IMR-90 (cell line): Measurements from ENCODE around the gene FRMD1. TPM values are rescaled to one million over a fixed set of nuclear protein-coding genes. Genes with fewer than 3 reads are reported as not detected.

ENCODE experiments used
- ATAC-seq: fragments of 200-7000 bp; cut with Tn5 transposase; 2 replicates; pipeline ENCODE4 v1.9.1; 2020; ENCODE audit warnings: low read depth, mild to moderate bottlenecking, moderate library complexity
- BruUV-seq: library from RNA; stranded (reverse); fragments of 400-500 nt; replicated peaks from 2 replicates; lab custom pipeline; 2021; lab: Mats Ljungman, UMichigan
- CTCF ChIA-PET: fragments of 300-600 bp; formaldehyde crosslinking; extraction: SDS; loops from one replicate; lab custom pipeline; 2021; ENCODE audit warnings: antibody characterized with exemption; lab: Yijun Ruan, JAX
- POLR2A ChIA-PET: fragments of 300-600 bp; sonication (Branson Sonifier 250); formaldehyde crosslinking; loops from one replicate; lab custom pipeline; 2022; ENCODE audit warnings: antibody characterized with exemption; ENCODE audit not compliant: unreplicated experiment; lab: Charles Lee
- DNase-seq: peaks from one replicate; pipeline ENCODE4 v3.0.0; 2013
- H2AFZ ChIP-seq: replicated peaks from 2 replicates; pipeline ENCODE3; 2013; ENCODE audit warnings: low read length, mild to moderate bottlenecking; ENCODE audit not compliant: poor library complexity
- H2AK5ac ChIP-seq: 2 replicates; pipeline ENCODE4 v1.6.1; 2013; ENCODE audit warnings: low read depth, low read length, inconsistent platforms
- H2AK9ac ChIP-seq: replicated peaks from 2 replicates; pipeline ENCODE3; 2013; ENCODE audit warnings: mild to moderate bottlenecking, low read depth, low read length, moderate library complexity; ENCODE audit not compliant: poor library complexity
- H2BK120ac ChIP-seq: 2 replicates; pipeline ENCODE4 v1.6.1; 2013; ENCODE audit warnings: low read depth, low read length, inconsistent platforms
- H2BK15ac ChIP-seq: 3 replicates; pipeline ENCODE4 v1.6.1; 2013; ENCODE audit warnings: low read depth, low read length, inconsistent platforms
- H2BK20ac ChIP-seq: 2 replicates; pipeline ENCODE4 v1.6.1; 2013; ENCODE audit warnings: low read depth, mild to moderate bottlenecking, inconsistent platforms, low read length, moderate library complexity
- H2BK5ac ChIP-seq: 2 replicates; pipeline ENCODE4 v1.6.1; 2013; ENCODE audit warnings: mild to moderate bottlenecking, low read depth, low read length, inconsistent platforms; ENCODE audit not compliant: poor library complexity, severe bottlenecking
- H3K14ac ChIP-seq: replicated peaks from 2 replicates; pipeline ENCODE4 v1.6.1; 2013; ENCODE audit warnings: low read depth, low read length, inconsistent platforms
- H3K18ac ChIP-seq: 2 replicates; pipeline ENCODE4 v1.6.1; 2013; ENCODE audit warnings: low read depth, low read length, control low read depth
- H3K23ac ChIP-seq: 2 replicates; pipeline ENCODE4 v1.6.1; 2013; ENCODE audit warnings: low read depth, low read length, inconsistent platforms
- H3K27ac ChIP-seq: 2 replicates; pipeline ENCODE4 v1.5.1; 2013; ENCODE audit warnings: mild to moderate bottlenecking, control low read depth, low read length; ENCODE audit not compliant: insufficient read depth
- H3K27me3 ChIP-seq: 2 replicates; pipeline ENCODE4 v1.6.1; 2013; ENCODE audit warnings: low read length; ENCODE audit not compliant: control insufficient read depth, insufficient read depth
- H3K36me3 ChIP-seq: 2 replicates; pipeline ENCODE4 v1.6.1; 2013; ENCODE audit warnings: low read length, mixed read lengths; ENCODE audit not compliant: control insufficient read depth, insufficient read depth
- H3K4ac ChIP-seq: 2 replicates; pipeline ENCODE4 v1.6.1; 2013; ENCODE audit warnings: low read depth, low read length, inconsistent platforms
- H3K4me1 ChIP-seq: 2 replicates; pipeline ENCODE4 v1.6.1; 2013; ENCODE audit warnings: low read length, mixed read lengths; ENCODE audit not compliant: control insufficient read depth, insufficient read depth
- H3K4me2 ChIP-seq: 2 replicates; pipeline ENCODE4 v1.6.1; 2013; ENCODE audit warnings: low read depth, mild to moderate bottlenecking, control low read depth, low read length, moderate library complexity
- H3K4me3 ChIP-seq: 2 replicates; pipeline ENCODE4 v1.5.1; 2013; ENCODE audit warnings: low read depth, mild to moderate bottlenecking, control low read depth, low read length, moderate library complexity; ENCODE audit not compliant: insufficient read depth
- H3K56ac ChIP-seq: 2 replicates; pipeline ENCODE4 v1.6.1; 2013; ENCODE audit warnings: low read length, inconsistent platforms; ENCODE audit not compliant: insufficient read depth; ENCODE audit errors: extremely low read depth
- H3K79me1 ChIP-seq, 2 experiments: 2 replicates each; pipeline ENCODE4 v1.6.1; 2013; ENCODE audit warnings: low read length in 2 of 2, inconsistent platforms in 1 of 2, low read depth in 1 of 2
- H3K9ac ChIP-seq: 2 replicates; pipeline ENCODE4 v1.6.1; 2013; ENCODE audit warnings: low read depth, low read length, control low read depth
- H3K9me1 ChIP-seq: 2 replicates; pipeline ENCODE4 v1.6.1; 2013; ENCODE audit warnings: low read length, inconsistent platforms; ENCODE audit not compliant: insufficient read depth
- H3K9me3 ChIP-seq: 2 replicates; pipeline ENCODE4 v1.6.1; 2013; ENCODE audit warnings: low read length; ENCODE audit not compliant: control insufficient read depth, insufficient read depth
- H4K20me1 ChIP-seq: 2 replicates; pipeline ENCODE4 v1.6.1; 2013; ENCODE audit warnings: low read length, inconsistent platforms; ENCODE audit not compliant: insufficient read depth
- H4K5ac ChIP-seq: 2 replicates; pipeline ENCODE4 v1.6.1; 2013; ENCODE audit warnings: mild to moderate bottlenecking, low read depth, low read length, control low read depth
- H4K8ac ChIP-seq, 2 experiments: 2 replicates each; pipeline ENCODE4 v1.6.1; 2013; ENCODE audit warnings: low read depth in 2 of 2, low read length in 2 of 2, control low read depth in 1 of 2, inconsistent platforms in 1 of 2
- H4K91ac ChIP-seq: 2 replicates; pipeline ENCODE4 v1.6.1; 2013; ENCODE audit warnings: low read depth, low read length, inconsistent platforms; ENCODE audit not compliant: insufficient read depth
- BHLHE40 ChIP-seq: fragments of 150-350 bp; IDR thresholded peaks from 2 replicates; pipeline ENCODE4 v1.6.1; 2016; ENCODE audit warnings: mild to moderate bottlenecking, low read depth, low read length
- CEBPB ChIP-seq: IDR thresholded peaks from 2 replicates; pipeline ENCODE4 v1.6.1; 2012; ENCODE audit warnings: low read depth, low read length, improper control_type of control experiment
- CHD1 ChIP-seq: IDR thresholded peaks from 2 replicates; pipeline ENCODE4 v1.6.1; 2012; ENCODE audit warnings: low read depth, low read length, improper control_type of control experiment
- CTCF ChIP-seq: conservative IDR thresholded peaks from 2 replicates; pipeline ENCODE4 v1.5.1; 2012; ENCODE audit warnings: mild to moderate bottlenecking, low read depth, low read length, improper control_type of control experiment
- ELK1 ChIP-seq: fragments of 150-350 bp; IDR thresholded peaks from 2 replicates; pipeline ENCODE4 v1.6.1; 2016; ENCODE audit warnings: low read depth, mild to moderate bottlenecking, low read length, moderate library complexity, borderline replicate concordance
- FOS ChIP-seq: fragments of 150-350 bp; IDR thresholded peaks from 2 replicates; pipeline ENCODE4 v1.6.1; 2016; ENCODE audit warnings: low read depth, low read length
- MAFK ChIP-seq: IDR thresholded peaks from 2 replicates; pipeline ENCODE4 v1.6.1; 2012; ENCODE audit warnings: low read depth, low read length, improper control_type of control experiment
- MAZ ChIP-seq: IDR thresholded peaks from 2 replicates; pipeline ENCODE4 v1.6.1; 2012; ENCODE audit warnings: low read depth, mild to moderate bottlenecking, low read length, improper control_type of control experiment, moderate library complexity, borderline replicate concordance
- MXI1 ChIP-seq: IDR thresholded peaks from 2 replicates; pipeline ENCODE4 v1.6.1; 2012; ENCODE audit warnings: low read depth, mild to moderate bottlenecking, low read length, moderate library complexity, borderline replicate concordance
- NFE2L2 ChIP-seq: fragments of 150-350 bp; IDR thresholded peaks from 2 replicates; pipeline ENCODE4 v1.6.1; 2016; ENCODE audit warnings: low read depth, mild to moderate bottlenecking, low read length
- RAD21 ChIP-seq: IDR thresholded peaks from 2 replicates; pipeline ENCODE4 v1.6.1; 2012; ENCODE audit warnings: low read length, improper control_type of control experiment
- RCOR1 ChIP-seq: IDR thresholded peaks from 2 replicates; pipeline ENCODE4 v1.6.1; 2012; ENCODE audit warnings: mild to moderate bottlenecking, low read length, improper control_type of control experiment; ENCODE audit not compliant: insufficient replicate concordance
- RFX5 ChIP-seq: IDR thresholded peaks from 2 replicates; pipeline ENCODE4 v1.8.0; 2012; ENCODE audit warnings: low read depth, mild to moderate bottlenecking, low read length, moderate library complexity
- USF2 ChIP-seq: fragments of 150-350 bp; IDR thresholded peaks from 2 replicates; pipeline ENCODE4 v1.6.1; 2017; ENCODE audit warnings: mild to moderate bottlenecking, antibody characterized with exemption, low read length, low read depth
- WGBS, 2 experiments: methylation state at CpG; one replicate each; pipeline versions ENCODE4 v1.1.5 to v1.1.7; 2013; ENCODE audit warnings: missing lambda C conversion rate in 2 of 2; ENCODE audit not compliant: insufficient read length in 1 of 2; ENCODE audit errors: extremely low coverage in 2 of 2; 5-methylcytosine and 5-hydroxymethylcytosine counted together
- dilution Hi-C: fragments of 300-500 bp; cut with HindIII; formaldehyde crosslinking; loops from one replicate; pipeline ENCODE4 v1.14.3; 2018; ENCODE audit warnings: low sequenced_read_pairs; ENCODE audit not compliant: unreplicated experiment
- in situ Hi-C: fragments of 300-500 bp; cut with MboI; formaldehyde crosslinking; loops from 3 replicates; pipeline ENCODE4 v1.14.3; 2019; ENCODE audit warnings: low sequenced_read_pairs, inconsistent platforms, mixed read lengths
- intact Hi-C: fragments of 100-400 bp; cut with micrococcal nuclease; formaldehyde crosslinking; loops from 2 replicates; pipeline ENCODE4 v1.10.0; 2022
- polyA plus RNA-seq, 3 experiments: library from polyadenylated mRNA; depleted of rRNA; stranded (reverse); fragments of >200 nt; gene quantifications; 2 replicates each; pipeline ENCODE4 v1.2.3, GENCODE V29; 2012; ENCODE audit warnings: low replicate concordance in 1 of 3
- total RNA-seq: library from RNA; depleted of rRNA; stranded (reverse); fragments of >200 nt; gene quantifications from 2 replicates; pipeline ENCODE4 v1.2.3, GENCODE V29; 2012

The FRMD1 gene
- total and polyA plus RNA-seq, 2 of the 4 experiments (the other 2 are of a cell fraction), result not detected

GRCh38 chr6:168087436-168088160, 8.6 kb upstream of the FRMD1 start:
- no TSS peak for BruUV-seq
- no peak overlapping the region for H2BK5ac ChIP-seq
- H3K56ac ChIP-seq, result no peak overlapping the region
- H3K27ac ChIP-seq, result no peak overlapping the region
- ChIA-PET POLR2A (no interaction called here), CTCF (no interaction called here)
- 93% methylated on average over 3 of the region's 25 CpGs; no CpG with 5 or more reads in 1 of the 2 experiments for WGBS, 2 experiments
- H2AK5ac ChIP-seq, result no peak overlapping the region
- H4K91ac ChIP-seq, result no peak overlapping the region; the same call in 1 of the 2 replicates
- no peak overlapping the region for H2AK9ac ChIP-seq
- in situ Hi-C loops, result no loop called here
- no peak overlapping the region for H2BK120ac ChIP-seq
- dilution Hi-C loops, result no loop called here
- H4K20me1 ChIP-seq, result no peaks in the 10 kb centered on the region; the same call in 1 of the 2 replicates
- intact Hi-C loops, result loop anchor here (2.0 kb wide), 2 partner anchors 45 to 81 kb away; no protein-coding TSS in a partner anchor
- no peak overlapping the region for H3K9ac ChIP-seq
- no peaks in the 10 kb centered on the region for H3K9me3 ChIP-seq
- no peak overlapping the region for H2AFZ ChIP-seq
- no peak overlapping the region for H2BK15ac ChIP-seq
- H3K14ac ChIP-seq, result no peak overlapping the region
- H3K9me1 ChIP-seq, result no peaks in the 10 kb centered on the region
- no peak; the same call in 1 of the 2 replicates for ATAC-seq
- no peak overlapping the region; the same call in 1 of the 2 replicates for H3K4me2 ChIP-seq
- no peak overlapping the region for H3K23ac ChIP-seq
- DNase-seq, result no peak
- H3K4me1 ChIP-seq, result peaks cover 15% of the 10 kb centered on the region; the same call in 1 of the 2 replicates
- H3K18ac ChIP-seq, result peak overlapping the region; percentile 27; the same call in 1 of the 2 replicates
- peaks cover 5% of the 10 kb centered on the region; the same call in 1 of the 2 replicates for H3K27me3 ChIP-seq
- H4K8ac ChIP-seq, result no peak overlapping the region
- H3K36me3 ChIP-seq, result no peaks in the 10 kb centered on the region
- H3K79me1 ChIP-seq, result no peaks in the 10 kb centered on the region
- no peak overlapping the region for H3K4ac ChIP-seq
- H2BK20ac ChIP-seq, result no peak overlapping the region
- no peak overlapping the region for H3K4me3 ChIP-seq
- peak overlapping the region; percentile 52; the same call in 1 of the 2 replicates for H4K5ac ChIP-seq
- TF ChIP-seq ELK1, result no peak
- no peak for TF ChIP-seq FOS
- TF ChIP-seq RAD21, result no peak
- no peak for TF ChIP-seq CHD1
- no peak for TF ChIP-seq MAZ
- no peak for TF ChIP-seq USF2
- no peak for TF ChIP-seq CEBPB
- no peak for TF ChIP-seq BHLHE40
- TF ChIP-seq MAFK, result no peak
- TF ChIP-seq NFE2L2, result no peak
- TF ChIP-seq RCOR1, result no peak
- TF ChIP-seq CTCF, result no peak
- no peak for TF ChIP-seq MXI1
- TF ChIP-seq RFX5, result no peak
